K562 (cell line): ENCODE results near the gene SACM1L. TPM values are rescaled to one million over a fixed set of nuclear protein-coding genes. Genes with fewer than 3 reads are reported as not detected.

Experiments used
- ATF1 ChIP-seq, 2 experiments: fragments of 450-650 bp in 1 of 2; IDR thresholded peaks; 2 replicates each; pipeline ENCODE4 v1.6.1; 2016; ENCODE audit warnings: missing compliant biosample characterization in 1 of 2, missing genetic modification characterization in 1 of 2
- FOXK2 ChIP-seq, 2 experiments: fragments of 450-650 bp; IDR thresholded peaks in 1 of 2; conservative IDR thresholded peaks in 1 of 2; 2 replicates each; pipeline ENCODE4 v1.6.1; 2016; ENCODE audit warnings: low read depth in 2 of 2, mild to moderate bottlenecking in 1 of 2
- FOXP1 ChIP-seq: sonication (generic); formaldehyde crosslinking; IDR thresholded peaks from 2 replicates; pipeline ENCODE4 v1.8.0; 2022; ENCODE audit warnings: mild to moderate bottlenecking, missing genetic modification reagents
- RAD21 ChIP-seq, 2 experiments: fragments of 250-450 bp in 1 of 2; fragments of 450-650 bp in 1 of 2; sonication (Bioruptor Pico) in 1 of 2; formaldehyde crosslinking in 1 of 2; IDR thresholded peaks in 1 of 2; conservative IDR thresholded peaks in 1 of 2; 2 replicates each; pipeline versions ENCODE4 v1.4.0 to v1.8.0; 2020 to 2022; ENCODE audit warnings: mild to moderate bottlenecking in 2 of 2, moderate library complexity in 1 of 2
- RERE ChIP-seq: sonication (generic); formaldehyde crosslinking; IDR thresholded peaks from 2 replicates; pipeline ENCODE4 v1.8.0; 2023; ENCODE audit warnings: missing genetic modification reagents, mild to moderate bottlenecking, borderline replicate concordance
- REST ChIP-seq, 2 experiments: fragments of 450-650 bp; formaldehyde crosslinking in 1 of 2; IDR thresholded peaks; 2 replicates each; pipeline versions ENCODE4 v1.4.0 to v1.6.1; 2014 to 2020; ENCODE audit warnings: mild to moderate bottlenecking in 2 of 2, borderline replicate concordance in 1 of 2, low read depth in 1 of 2
- SRF ChIP-seq, 2 experiments: fragments of 250-450, 450-650 bp in 1 of 2; sonication (Bioruptor Pico) in 1 of 2; sonication (generic) in 1 of 2; formaldehyde crosslinking; IDR thresholded peaks; 2 replicates each; pipeline versions ENCODE4 v1.5.0 to v1.5.1; 2020 to 2022; ENCODE audit warnings: mild to moderate bottlenecking in 1 of 2, missing genetic modification reagents in 1 of 2
- STAG1 ChIP-seq: sonication (generic); formaldehyde crosslinking; IDR thresholded peaks from 2 replicates; pipeline ENCODE4 v1.5.0; 2020; ENCODE audit warnings: missing genetic modification reagents, borderline replicate concordance
- VEZF1 ChIP-seq: fragments of 200-800 bp; sonication (Bioruptor generic); IDR thresholded peaks from 2 replicates; pipeline ENCODE4 v1.6.1; 2017; ENCODE audit warnings: missing genetic modification characterization, missing compliant biosample characterization
- polyA plus RNA-seq, 8 experiments: library from polyadenylated mRNA; depleted of rRNA in 4 of 8; stranded (reverse) in 5 of 8; unstranded in 3 of 8; fragments of >200 nt; fragmentation: Nextera tagmentation in 2 of 8; fragmentation: Illumina TruSeq in 1 of 8; extraction: Ambion mirVana in 2 of 8; extraction: Trizol in 1 of 8; gene quantifications; 2 replicates each; pipeline versions ENCODE4 v1.2.1 to v1.2.3, GENCODE V29; 2011 to 2014; ENCODE audit warnings: inconsistent platforms in 1 of 8, missing spikeins in 1 of 8
- total RNA-seq, 7 experiments: library from RNA; depleted of rRNA in 6 of 7; stranded (reverse); fragments of >200 nt in 6 of 7; fragmentation: Illumina TruSeq in 2 of 7; extraction: Trizol in 2 of 7; gene quantifications; 2 replicates each; pipeline versions ENCODE4 v1.2.1 to v1.2.3, GENCODE V29; 2011 to 2021; ENCODE audit warnings: low replicate concordance in 1 of 7

SACM1L gene
- total and polyA plus RNA-seq, 9 of the 15 experiments (the other 6 are each of a cell fraction or from before 2014, with no cell fraction given), result 25.7 to 67.2 (median 40.3) TPM

- TF ChIP-seq STAG1 (CRISPR knock-in tag) (peak; percentile 61; the same call in 1 of the 2 replicates), ATF1 (CRISPR knock-in tag; IDR thresholded peaks at IDR 0.05) (peak; percentile 54; the same call in 1 of the 2 replicates), ATF1 (tag; IDR thresholded peaks at IDR 0.05) (peak; percentile 88), VEZF1 (peak; percentile 61; the same call in 1 of the 2 replicates), RAD21 (CRISPR knock-in tag; conservative IDR thresholded peaks at IDR 0.05 in 1 of 2, IDR thresholded peaks at IDR 0.05 in 1 of 2) (peak; percentile 81 to 93), FOXP1 (CRISPR knock-in tag) (no peak), RERE (no peak), FOXK2 (conservative IDR thresholded peaks at IDR 0.05 in 1 of 2, IDR thresholded peaks at IDR 0.05 in 1 of 2; ENCODE audit: low read depth in 2 of 2) (0 out of 4 replicates have a peak, but pooled peaks of 1 of the 2 experiments have one; percentile 14), REST (IDR thresholded peaks at IDR 0.05; ENCODE audit: borderline replicate concordance) (peak; percentile 78), REST (CRISPR knock-in tag; IDR thresholded peaks at IDR 0.05; ENCODE audit: low read depth) (no peak), SRF (CRISPR knock-in tag; IDR thresholded peaks at IDR 0.05) (0 out of 4 replicates have a peak, but pooled peaks of 1 of the 2 experiments have one; percentile 5)
Observed at GRCh38 chr3:45760878-45761711, 71.9 kb downstream of the SACM1L start (continued).
